Colonic mucosa (tissue), 4 donors: Measurements from ENCODE around the gene MAPKAPK3. TPM values are rescaled to one million over a fixed set of nuclear protein-coding genes. Genes with fewer than 3 reads are reported as not detected.
A peak's percentile ranks its signal among the peaks of the same experiment; 100 is the strongest.

Source experiments
- DNase-seq: peaks from one replicate; pipeline ENCODE4 v3.0.0-alpha.2; 2020
- H3K27ac ChIP-seq: fragments of 200-600 bp; one replicate; pipeline ENCODE4 v1.8.0; 2021
- H3K27me3 ChIP-seq: fragments of 200-600 bp; one replicate; pipeline ENCODE4 v1.8.0; 2021
- H3K36me3 ChIP-seq: fragments of 200-600 bp; one replicate; pipeline ENCODE4 v1.8.0; 2021
- H3K4me1 ChIP-seq: fragments of 200-600 bp; one replicate; pipeline ENCODE4 v1.8.0; 2021; ENCODE audit warnings: mild to moderate bottlenecking
- H3K4me3 ChIP-seq: fragments of 200-600 bp; one replicate; pipeline ENCODE4 v1.8.0; 2021
- H3K9ac ChIP-seq, 2 donors: one replicate each; pipeline ENCODE4 v1.7.0; 2013; ENCODE audit warnings: control low read depth in 2 of 2, low read depth in 2 of 2, low read length in 2 of 2
- H3K9me3 ChIP-seq: fragments of 200-600 bp; one replicate; pipeline ENCODE4 v1.8.0; 2021
- intact Hi-C: fragments of 100-400 bp; cut with DNase I; formaldehyde crosslinking; loops from one replicate; pipeline ENCODE4 v1.14.1; 2022
- total RNA-seq, 2 donors: library from RNA; stranded (reverse); fragmentation: NEBNext Ultra II Directional in 1 of 2; extraction: Animal tissue kit (Norgen Biotek cat#: 25700) in 1 of 2; gene quantifications; one replicate each; pipeline ENCODE4 v1.2.1, GENCODE V29; 2021
- TF ChIP-seq, protein P1 (sequence below): fragments of 200-600 bp; IDR thresholded peaks from one replicate; pipeline ENCODE4 v1.8.0; 2022; ENCODE audit warnings: antibody characterized with exemption, mild to moderate bottlenecking
- donor health status: healthy.
- donor health status: DM: no; HTN: no; CAD: no.
- donor health status: DM: no; HTN: no; CAD: no.

MAPKAPK3 gene
- total RNA-seq, 2 donors from 2014 or later = 27.3 to 45.1 TPM

DNA sequence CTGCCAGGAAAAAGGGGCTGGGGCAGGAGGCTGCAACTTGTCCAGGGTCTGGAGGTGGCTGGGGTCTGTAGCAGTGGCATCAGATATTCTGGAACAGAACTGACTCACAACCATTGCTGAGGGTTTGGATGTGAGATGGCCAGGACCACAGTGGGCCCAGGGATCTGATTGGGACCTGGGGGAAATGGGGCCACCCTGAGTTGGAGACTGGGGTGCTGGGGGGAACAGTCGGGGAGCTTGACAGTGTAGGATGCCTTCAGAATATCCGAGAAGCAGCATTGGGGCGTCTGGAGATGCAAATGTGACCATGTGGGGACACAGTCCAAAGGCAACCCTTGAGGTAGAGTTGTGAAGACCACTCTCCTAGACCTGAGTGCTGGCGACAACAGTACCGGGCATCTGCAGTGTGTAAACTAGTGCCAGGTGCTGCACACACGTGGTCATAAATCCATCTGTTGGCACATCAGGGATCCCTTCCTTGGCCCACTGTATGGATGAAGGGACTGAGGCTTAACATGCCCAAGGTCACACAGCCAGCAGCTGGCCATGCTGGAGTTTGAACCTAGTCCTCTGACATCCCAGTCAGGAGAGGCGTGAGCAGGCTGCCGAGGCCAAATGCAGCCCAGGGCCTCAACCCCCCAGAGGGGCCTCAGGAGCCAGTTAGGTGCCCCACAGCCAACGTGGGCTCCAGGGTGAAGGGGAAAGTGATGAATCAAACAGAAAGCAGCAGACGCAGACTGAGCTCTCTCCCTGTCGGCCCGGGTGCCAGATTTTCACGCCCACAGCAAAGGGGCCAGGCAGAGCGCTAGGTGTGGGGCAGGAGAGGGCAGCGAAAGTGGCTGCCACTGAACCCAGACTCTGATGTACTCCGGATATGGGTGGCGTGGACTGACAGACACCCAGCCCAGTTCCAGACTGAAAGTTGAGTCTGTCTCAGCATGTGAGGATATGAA is 28.9 kb upstream of the MAPKAPK3 start:
- no peaks in the 10 kb centered on the region for H3K36me3 ChIP-seq
- TF ChIP-seq, protein P1, sequence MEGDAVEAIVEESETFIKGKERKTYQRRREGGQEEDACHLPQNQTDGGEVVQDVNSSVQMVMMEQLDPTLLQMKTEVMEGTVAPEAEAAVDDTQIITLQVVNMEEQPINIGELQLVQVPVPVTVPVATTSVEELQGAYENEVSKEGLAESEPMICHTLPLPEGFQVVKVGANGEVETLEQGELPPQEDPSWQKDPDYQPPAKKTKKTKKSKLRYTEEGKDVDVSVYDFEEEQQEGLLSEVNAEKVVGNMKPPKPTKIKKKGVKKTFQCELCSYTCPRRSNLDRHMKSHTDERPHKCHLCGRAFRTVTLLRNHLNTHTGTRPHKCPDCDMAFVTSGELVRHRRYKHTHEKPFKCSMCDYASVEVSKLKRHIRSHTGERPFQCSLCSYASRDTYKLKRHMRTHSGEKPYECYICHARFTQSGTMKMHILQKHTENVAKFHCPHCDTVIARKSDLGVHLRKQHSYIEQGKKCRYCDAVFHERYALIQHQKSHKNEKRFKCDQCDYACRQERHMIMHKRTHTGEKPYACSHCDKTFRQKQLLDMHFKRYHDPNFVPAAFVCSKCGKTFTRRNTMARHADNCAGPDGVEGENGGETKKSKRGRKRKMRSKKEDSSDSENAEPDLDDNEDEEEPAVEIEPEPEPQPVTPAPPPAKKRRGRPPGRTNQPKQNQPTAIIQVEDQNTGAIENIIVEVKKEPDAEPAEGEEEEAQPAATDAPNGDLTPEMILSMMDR = no peak
- peaks cover 6% of the 10 kb centered on the region for H3K4me1 ChIP-seq
- intact Hi-C loops = no loop called here
- no peak for DNase-seq
- no peak overlapping the region for H3K4me3 ChIP-seq
- no peaks in the 10 kb centered on the region for H3K9me3 ChIP-seq
- no peaks in the 10 kb centered on the region for H3K27me3 ChIP-seq
- H3K9ac ChIP-seq = no peak overlapping the region
- H3K27ac ChIP-seq = no peak overlapping the region

DNA sequence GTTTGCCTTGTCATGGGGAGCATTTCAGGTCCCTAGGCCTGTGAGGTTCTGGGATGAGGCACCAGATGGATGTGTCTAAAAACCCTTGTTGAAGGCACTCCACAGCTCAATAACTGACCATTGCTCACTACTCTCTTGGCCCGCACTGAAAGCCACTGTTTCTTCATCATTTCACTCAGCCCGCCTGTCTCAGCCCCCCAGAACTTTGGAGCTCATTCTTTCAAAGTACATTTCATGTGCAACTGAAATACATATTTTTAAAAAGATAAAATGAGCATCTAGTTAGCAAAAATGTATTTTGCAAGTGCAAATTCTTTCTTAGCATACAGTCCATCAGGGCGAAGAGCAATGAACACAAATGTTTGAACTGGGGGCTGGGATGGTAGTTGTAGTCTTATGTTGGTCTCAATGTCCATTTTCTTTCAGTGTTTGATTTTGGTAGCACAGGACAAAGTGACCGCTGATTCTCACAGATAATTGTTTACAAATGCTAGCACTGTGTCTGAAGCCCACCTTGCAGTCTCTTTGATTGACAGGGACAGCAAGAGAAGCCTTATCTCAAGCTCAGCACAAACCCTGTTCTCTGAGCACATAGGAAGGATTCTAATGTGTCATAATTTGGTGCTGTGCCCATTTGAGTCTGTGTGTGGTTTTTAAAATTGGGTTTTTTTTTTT is 28.1 kb upstream of the MAPKAPK3 start:
- Histone ChIP-seq H3K9me3 (no peaks in the 10 kb centered on the region), H3K4me1 (peaks cover 6% of the 10 kb centered on the region), H3K9ac (no peak overlapping the region), H3K36me3 (no peaks in the 10 kb centered on the region), H3K27ac (no peak overlapping the region), H3K4me3 (no peak overlapping the region), H3K27me3 (no peaks in the 10 kb centered on the region)
- TF ChIP-seq, protein P1 = no peak
- DNase-seq = no peak
- intact Hi-C loops = no loop called here

DNA sequence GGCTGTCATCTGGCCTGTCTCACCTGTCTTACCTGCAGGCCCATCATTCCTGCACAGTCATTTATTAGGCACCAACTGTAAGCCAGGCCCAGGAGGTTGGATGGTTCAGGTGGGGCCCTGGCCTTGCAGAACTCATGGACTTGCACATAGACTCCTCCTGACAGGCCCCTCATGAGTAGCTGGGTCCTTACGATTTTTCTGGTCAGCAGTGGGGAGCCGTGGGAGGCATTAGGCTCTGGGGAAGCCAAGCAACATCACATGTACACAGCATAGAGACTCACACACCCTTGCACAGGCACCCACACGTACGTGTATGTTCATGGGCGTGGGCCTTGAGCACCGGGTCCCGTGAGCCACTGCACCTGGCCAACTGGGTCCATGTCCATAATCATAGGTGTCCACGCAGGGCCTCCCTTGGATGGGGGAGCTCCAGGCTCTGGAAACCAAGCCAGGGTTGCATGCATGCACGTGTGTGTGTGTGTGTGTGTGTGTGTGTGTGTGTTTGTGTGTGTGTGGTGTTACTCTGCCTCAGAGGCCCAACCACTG is 25.7 kb upstream of the MAPKAPK3 start:
- intact Hi-C loops = no loop called here
- no peak for DNase-seq
- no peak overlapping the region for H3K27ac ChIP-seq
- H3K36me3 ChIP-seq = no peaks in the 10 kb centered on the region
- H3K9me3 ChIP-seq = no peaks in the 10 kb centered on the region
- TF ChIP-seq, protein P1 = no peak
- no peak overlapping the region for H3K4me3 ChIP-seq
- H3K9ac ChIP-seq = peak overlapping the region in 1 of 2 donors; percentile 21
- peaks cover 6% of the 10 kb centered on the region for H3K4me1 ChIP-seq
- H3K27me3 ChIP-seq = no peaks in the 10 kb centered on the region

GRCh38 chr3:50592568-50592967 is 24.4 kb upstream of the MAPKAPK3 start:
- Histone ChIP-seq H3K4me1 (peaks cover 6% of the 10 kb centered on the region), H3K36me3 (no peaks in the 10 kb centered on the region), H3K9ac (peak overlapping the region in 1 of 2 donors; percentile 51), H3K27ac (no peak overlapping the region), H3K9me3 (no peaks in the 10 kb centered on the region), H3K4me3 (no peak overlapping the region), H3K27me3 (no peaks in the 10 kb centered on the region)
- intact Hi-C loops = no loop called here
- TF ChIP-seq, protein P1 = no peak
- no peak for DNase-seq

DNA sequence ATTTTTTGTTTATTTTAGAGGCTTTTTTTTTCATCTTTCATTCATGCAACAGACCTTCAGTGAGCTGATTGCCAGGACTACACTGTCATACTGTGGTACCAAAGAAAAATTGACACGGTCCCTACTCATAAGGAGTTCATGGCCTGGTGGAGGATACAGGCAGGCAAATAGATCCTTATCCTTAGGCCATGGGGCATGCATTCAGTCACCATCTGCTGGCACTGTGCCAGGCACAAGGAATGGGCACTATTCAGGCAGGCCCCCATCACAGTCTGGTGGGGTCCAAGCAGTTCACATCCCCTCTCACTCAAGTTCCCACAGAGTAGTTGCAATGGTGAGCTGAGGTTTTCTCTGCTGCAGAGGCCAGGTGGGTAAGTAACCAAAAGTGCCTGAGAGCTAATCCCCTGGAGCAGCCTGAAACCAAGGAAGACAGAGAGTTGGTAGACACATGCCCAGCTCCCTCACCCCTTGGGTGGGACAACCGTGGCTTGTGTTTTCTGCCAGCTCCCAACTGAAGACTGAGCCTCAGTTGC is 22.6 kb upstream of the MAPKAPK3 start:
- no peak overlapping the region for H3K4me3 ChIP-seq
- TF ChIP-seq, protein P1 = no peak
- intact Hi-C loops = no loop called here
- no peaks in the 10 kb centered on the region for H3K36me3 ChIP-seq
- H3K27me3 ChIP-seq = no peaks in the 10 kb centered on the region
- no peaks in the 10 kb centered on the region for H3K9me3 ChIP-seq
- H3K9ac ChIP-seq = no peak overlapping the region
- peaks cover 6% of the 10 kb centered on the region for H3K4me1 ChIP-seq
- no peak overlapping the region for H3K27ac ChIP-seq
- no peak for DNase-seq
